Peyer's patch (tissue), 4 donors: ENCODE results near the gene RALGPS2. TPM values are rescaled to one million over a fixed set of nuclear protein-coding genes. Genes with fewer than 3 reads are reported as not detected.
"Not testable (repeated sequence)": the region's sequence is repeated elsewhere in the genome, so short reads cannot be mapped to it uniquely, and the experiment has no call there.

Experiments
- DNase-seq, 3 donors: peaks; one replicate each; pipeline ENCODE4 v3.0.0-alpha.2; 2017 to 2019
- H3K27ac ChIP-seq, 4 donors: fragments of 200-600 bp; sonication (generic); one replicate each; pipeline ENCODE4 v1.5.1; 2016 to 2019
- H3K27me3 ChIP-seq, 2 donors: fragments of 200-600 bp; sonication (generic); one replicate each; pipeline ENCODE4 v1.5.1; 2019
- H3K36me3 ChIP-seq, 3 donors: fragments of 200-600 bp; sonication (generic); one replicate each; pipeline ENCODE4 v1.5.1; 2016 to 2019
- H3K4me1 ChIP-seq, 4 donors: fragments of 200-600 bp; sonication (generic); one replicate each; pipeline ENCODE4 v1.5.1; 2016 to 2019
- H3K4me3 ChIP-seq, 4 donors: fragments of 200-600 bp; sonication (generic); 1 replicate in 3 of 4; 2 replicates in 1 of 4; pipeline ENCODE4 v1.5.1; 2016 to 2019; ENCODE audit warnings: mild to moderate bottlenecking in 1 of 4
- H3K9me3 ChIP-seq, 4 donors: fragments of 200-600 bp; sonication (generic); one replicate each; pipeline ENCODE4 v1.5.1; 2016 to 2019; ENCODE audit warnings: mild to moderate bottlenecking in 1 of 4
- CTCF ChIP-seq, 6 experiments: fragments of 450-650 bp in 4 of 6; fragments of 200-600 bp in 2 of 6; sonication (generic) in 1 of 6; IDR thresholded peaks; one replicate each; pipeline ENCODE4 v1.5.1; 2017 to 2019; ENCODE audit warnings: antibody characterized with exemption in 6 of 6, mild to moderate bottlenecking in 3 of 6, moderate library complexity in 1 of 6
- POLR2A ChIP-seq, 2 donors: fragments of 450-650 bp; IDR thresholded peaks; one replicate each; pipeline ENCODE4 v1.5.1; 2017; ENCODE audit warnings: antibody characterized with exemption in 2 of 2, mild to moderate bottlenecking in 2 of 2, moderate library complexity in 2 of 2
- total RNA-seq, 4 donors: library from RNA; depleted of rRNA; stranded (reverse); fragments of >200 nt; gene quantifications; one replicate each; pipeline ENCODE4 v1.1.0, GENCODE V29; 2016

The RALGPS2 gene
- total RNA-seq, 4 donors from 2014 or later = 25.8 to 102 (median 40.6) TPM

GRCh38 chr1:178847396-178847849, 122.4 kb downstream of the RALGPS2 start:
- Histone ChIP-seq H3K9me3 (no peaks in the 10 kb centered on the region), H3K4me1 (no peaks in the 10 kb centered on the region), H3K4me3 (no peak overlapping the region), H3K36me3 (no peaks in the 10 kb centered on the region), H3K27me3 (no peaks in the 10 kb centered on the region), H3K27ac (no peak overlapping the region)
- TF ChIP-seq CTCF (IDR thresholded peaks at IDR 0.05) (peak in 1 of 6 experiments; percentile 10), POLR2A (IDR thresholded peaks at IDR 0.05) (no peak)
- DNase-seq = no peak

- not testable (repeated sequence) for H3K27ac ChIP-seq, H3K27me3 ChIP-seq, H3K4me1 ChIP-seq, H3K4me3 ChIP-seq, H3K36me3 ChIP-seq, DNase-seq, H3K9me3 ChIP-seq
These were observed 122.9 kb downstream of the RALGPS2 start for GRCh38 chr1:178847919-178848318.

- TF ChIP-seq POLR2A (IDR thresholded peaks at IDR 0.05) = no peak
- TF ChIP-seq CTCF (IDR thresholded peaks at IDR 0.05) = no peak
- H3K9me3 ChIP-seq = no peaks in the 10 kb centered on the region
- no peak overlapping the region for H3K4me3 ChIP-seq
- no peaks in the 10 kb centered on the region for H3K36me3 ChIP-seq
- no peaks in the 10 kb centered on the region for H3K4me1 ChIP-seq
- DNase-seq = no peak
- H3K27me3 ChIP-seq = no peaks in the 10 kb centered on the region
- H3K27ac ChIP-seq = no peak overlapping the region
These were observed 124.9 kb downstream of the RALGPS2 start for GRCh38 chr1:178849918-178850317.

GRCh38 chr1:178857126-178857525, 132.1 kb downstream of the RALGPS2 start:
- H3K27me3 ChIP-seq = no peaks in the 10 kb centered on the region
- TF ChIP-seq POLR2A (IDR thresholded peaks at IDR 0.05) (no peak), CTCF (IDR thresholded peaks at IDR 0.05) (no peak)
- no peak overlapping the region for H3K27ac ChIP-seq
- DNase-seq = no peak
- no peak overlapping the region for H3K4me3 ChIP-seq
- no peaks in the 10 kb centered on the region for H3K9me3 ChIP-seq
- H3K36me3 ChIP-seq = no peaks in the 10 kb centered on the region
- H3K4me1 ChIP-seq = no peaks in the 10 kb centered on the region

- TF ChIP-seq CTCF (IDR thresholded peaks at IDR 0.05) (no peak), POLR2A (IDR thresholded peaks at IDR 0.05) (no peak)
- H3K27me3 ChIP-seq = no peaks in the 10 kb centered on the region
- DNase-seq = no peak
- H3K4me3 ChIP-seq = no peak overlapping the region
- H3K36me3 ChIP-seq = no peaks in the 10 kb centered on the region
- no peak overlapping the region for H3K27ac ChIP-seq
- no peaks in the 10 kb centered on the region for H3K4me1 ChIP-seq
- no peaks in the 10 kb centered on the region for H3K9me3 ChIP-seq
These were observed 137.4 kb downstream of the RALGPS2 start for GRCh38 chr1:178862416-178862815.

- Histone ChIP-seq H3K36me3 (no peaks in the 10 kb centered on the region), H3K9me3 (no peaks in the 10 kb centered on the region), H3K4me3 (no peak overlapping the region), H3K4me1 (no peaks in the 10 kb centered on the region), H3K27me3 (no peaks in the 10 kb centered on the region), H3K27ac (no peak overlapping the region)
- no peak for DNase-seq
- TF ChIP-seq POLR2A (IDR thresholded peaks at IDR 0.05) (no peak), CTCF (IDR thresholded peaks at IDR 0.05) (no peak)
These were observed 137.8 kb downstream of the RALGPS2 start for GRCh38 chr1:178862864-178863263.
